Measurements from ENCODE around the gene DISC1. TPM values are rescaled to one million over a fixed set of nuclear protein-coding genes. Genes with fewer than 3 reads are reported as not detected.
A peak's percentile ranks its signal among the peaks of the same experiment; 100 is the strongest.

DISC1 gene
- total RNA-seq, 2 experiments from 2014 or later = 3.5 to 5.0 TPM

DNA sequence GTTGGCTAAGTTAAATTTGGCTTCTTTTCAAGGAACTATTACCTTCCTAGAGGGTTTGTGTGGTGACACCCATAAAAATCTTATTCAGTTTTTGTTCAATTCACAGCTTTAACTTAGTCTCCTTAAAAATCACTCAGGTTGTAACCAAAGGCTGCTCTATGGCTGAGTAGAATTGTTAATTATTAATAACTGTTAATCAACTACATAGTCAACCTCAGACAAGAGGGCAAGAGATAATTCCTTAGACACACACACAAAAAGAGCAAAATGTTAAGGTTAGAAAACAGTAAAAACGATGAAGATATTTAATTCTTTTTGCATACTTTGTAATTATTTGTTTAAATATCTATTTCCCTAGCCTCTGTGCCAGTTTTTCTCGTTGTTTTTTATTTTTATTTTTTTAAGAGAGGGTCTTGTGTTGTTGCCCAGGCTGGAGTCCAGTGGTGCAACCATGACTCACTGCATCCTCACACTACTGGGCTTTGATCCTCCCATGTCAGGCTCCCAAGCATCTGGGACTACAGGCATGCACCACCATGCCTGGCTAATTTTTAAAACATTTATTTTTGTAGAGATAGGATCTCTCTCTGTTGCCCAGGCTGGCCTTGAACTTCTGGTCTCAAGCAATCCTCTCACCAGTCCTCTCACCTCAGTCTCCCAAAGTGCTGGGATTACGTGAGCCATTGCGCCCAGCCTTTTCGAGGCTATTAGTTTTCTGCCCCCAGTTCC is 215.2 kb downstream of the DISC1 start:
- no peaks in the 10 kb centered on the region for H3K27me3 Mint-ChIP-seq
- TF ChIP-seq, protein P1, sequence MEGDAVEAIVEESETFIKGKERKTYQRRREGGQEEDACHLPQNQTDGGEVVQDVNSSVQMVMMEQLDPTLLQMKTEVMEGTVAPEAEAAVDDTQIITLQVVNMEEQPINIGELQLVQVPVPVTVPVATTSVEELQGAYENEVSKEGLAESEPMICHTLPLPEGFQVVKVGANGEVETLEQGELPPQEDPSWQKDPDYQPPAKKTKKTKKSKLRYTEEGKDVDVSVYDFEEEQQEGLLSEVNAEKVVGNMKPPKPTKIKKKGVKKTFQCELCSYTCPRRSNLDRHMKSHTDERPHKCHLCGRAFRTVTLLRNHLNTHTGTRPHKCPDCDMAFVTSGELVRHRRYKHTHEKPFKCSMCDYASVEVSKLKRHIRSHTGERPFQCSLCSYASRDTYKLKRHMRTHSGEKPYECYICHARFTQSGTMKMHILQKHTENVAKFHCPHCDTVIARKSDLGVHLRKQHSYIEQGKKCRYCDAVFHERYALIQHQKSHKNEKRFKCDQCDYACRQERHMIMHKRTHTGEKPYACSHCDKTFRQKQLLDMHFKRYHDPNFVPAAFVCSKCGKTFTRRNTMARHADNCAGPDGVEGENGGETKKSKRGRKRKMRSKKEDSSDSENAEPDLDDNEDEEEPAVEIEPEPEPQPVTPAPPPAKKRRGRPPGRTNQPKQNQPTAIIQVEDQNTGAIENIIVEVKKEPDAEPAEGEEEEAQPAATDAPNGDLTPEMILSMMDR (IDR thresholded peaks at IDR 0.05) = no peak
- CTCF ChIA-PET = no interaction called here

DNA sequence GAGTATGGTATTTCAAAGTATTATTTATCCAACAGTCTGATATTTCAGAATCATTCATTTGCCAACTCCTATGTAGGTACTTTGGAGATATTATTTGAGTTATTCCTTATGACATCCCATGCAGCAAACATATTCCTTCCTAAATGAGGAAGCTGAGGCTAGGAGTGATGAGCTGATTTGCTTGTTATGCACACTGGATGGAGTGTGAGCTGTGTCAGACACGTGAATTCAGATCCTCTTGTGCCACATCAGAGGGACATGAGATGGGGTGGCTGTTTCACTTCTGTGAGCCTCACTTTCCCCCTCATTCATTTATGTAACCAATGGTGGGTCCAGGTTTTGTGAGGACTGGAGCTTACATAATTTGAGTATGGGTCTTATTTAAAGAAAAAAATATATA is 215.9 kb downstream of the DISC1 start:
- H3K9me3 Mint-ChIP-seq = no peaks in the 10 kb centered on the region
- no peak overlapping the region for H3K4me3 Mint-ChIP-seq
- no peaks in the 10 kb centered on the region for H3K27me3 Mint-ChIP-seq
- H3K27ac Mint-ChIP-seq = no peak overlapping the region
- peaks cover 8% of the 10 kb centered on the region for H3K4me1 Mint-ChIP-seq (ENCODE audit: low read depth)
- TF ChIP-seq, protein P1 (IDR thresholded peaks at IDR 0.05) = no peak
- H3K36me3 Mint-ChIP-seq (ENCODE audit: low read depth) = no peaks in the 10 kb centered on the region
- POLR2A ChIA-PET = no interaction called here
- CTCF ChIA-PET = no interaction called here
- DNase-seq (no peak), ATAC-seq (no peak)
- intact Hi-C loops (cut with micrococcal nuclease) = no loop called here

More for the DNA sequence above, 215.2 kb downstream of the DISC1 start:
- intact Hi-C loops (cut with micrococcal nuclease) = no loop called here
- H3K27ac Mint-ChIP-seq = no peak overlapping the region
- H3K4me1 Mint-ChIP-seq (ENCODE audit: low read depth) = peaks cover 8% of the 10 kb centered on the region
- H3K36me3 Mint-ChIP-seq (ENCODE audit: low read depth) = no peaks in the 10 kb centered on the region
- POLR2A ChIA-PET = no interaction called here
- DNase-seq = no peak
- no peaks in the 10 kb centered on the region for H3K9me3 Mint-ChIP-seq
- H3K4me3 Mint-ChIP-seq = no peak overlapping the region
- ATAC-seq = no peak

DNA sequence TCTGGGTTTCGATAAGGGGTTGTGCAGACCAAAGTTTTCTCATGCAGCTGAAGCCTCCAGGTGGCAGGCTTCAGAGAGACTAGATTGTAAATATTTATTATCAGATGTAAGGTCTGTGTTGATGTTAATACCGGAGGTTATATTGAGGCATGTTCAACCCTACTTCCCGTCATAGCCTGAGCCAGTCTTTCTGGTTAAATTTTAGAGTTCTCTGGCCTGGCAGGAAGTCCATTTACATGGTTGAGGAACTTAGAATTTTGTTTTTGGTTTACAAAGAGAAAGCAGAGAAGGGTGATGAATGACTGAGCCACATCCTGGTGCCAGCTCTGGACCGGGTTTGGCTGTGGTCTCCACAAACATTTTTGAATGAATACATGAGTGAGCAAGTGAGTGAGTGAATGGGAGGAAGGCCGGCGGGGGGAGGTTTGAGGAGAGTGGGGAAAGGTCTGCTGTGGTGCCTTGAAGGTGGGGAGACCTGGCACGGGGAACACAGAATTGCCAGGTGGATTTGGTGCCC is 218.5 kb downstream of the DISC1 start:
- Mint-ChIP-seq H3K4me1 (ENCODE audit: low read depth) (peaks cover 8% of the 10 kb centered on the region), H3K9me3 (no peaks in the 10 kb centered on the region), H3K27me3 (no peaks in the 10 kb centered on the region), H3K27ac (no peak overlapping the region), H3K36me3 (ENCODE audit: low read depth) (no peaks in the 10 kb centered on the region), H3K4me3 (no peak overlapping the region)
- peak; percentile 20 for ATAC-seq
- TF ChIP-seq, protein P1 (IDR thresholded peaks at IDR 0.05) = no peak
- peak; percentile 5 for DNase-seq
- intact Hi-C loops (cut with micrococcal nuclease) = no loop called here
- ChIA-PET POLR2A (no interaction called here), CTCF (no interaction called here)

DNA sequence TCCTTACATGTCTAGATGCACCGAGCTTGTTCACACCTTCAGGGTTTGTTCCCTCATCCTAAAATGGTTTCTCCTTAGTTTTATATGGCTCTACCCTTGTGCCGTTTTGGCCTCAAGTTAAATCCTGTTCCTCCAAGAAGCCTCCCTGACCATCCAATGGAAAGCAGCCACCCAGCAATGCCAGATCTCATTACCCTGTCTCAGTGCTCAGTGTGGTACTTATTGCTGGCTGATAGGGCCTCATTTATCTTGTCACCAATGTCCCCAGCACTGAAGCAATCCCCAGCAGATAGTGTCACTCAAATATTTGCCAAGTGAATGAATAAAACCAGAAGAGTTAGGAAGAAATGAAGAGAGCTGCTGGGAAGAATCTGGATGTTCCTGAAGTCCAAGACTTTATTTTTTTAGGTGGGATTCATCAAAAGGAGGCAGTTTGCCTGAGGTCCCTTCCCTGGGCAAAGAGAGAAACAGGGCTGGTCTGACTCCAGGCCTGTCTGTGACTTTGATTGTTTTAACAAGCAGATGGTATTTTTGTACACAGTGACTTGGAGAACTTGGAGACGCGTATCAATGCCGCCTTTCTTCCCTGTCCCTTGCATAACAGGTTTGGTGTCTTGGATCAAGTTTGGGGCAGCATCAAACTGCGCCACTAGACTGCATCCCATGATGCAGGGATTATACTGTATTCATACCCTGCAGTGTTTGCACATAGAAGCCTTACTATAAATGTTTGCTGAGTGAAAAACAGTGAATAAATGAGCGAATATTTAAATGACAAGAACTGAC is 221.2 kb downstream of the DISC1 start:
- DNase-seq = no peak
- H3K27ac Mint-ChIP-seq = no peak overlapping the region
- ChIA-PET POLR2A (interaction anchor here (1.0 kb wide), 1 partner anchor 11 kb away, joined by 3 read pairs; no protein-coding TSS in a partner anchor), CTCF (no interaction called here)
- H3K27me3 Mint-ChIP-seq = no peaks in the 10 kb centered on the region
- TF ChIP-seq, protein P1 (IDR thresholded peaks at IDR 0.05) = no peak
- H3K4me3 Mint-ChIP-seq = no peak overlapping the region
- peaks cover 8% of the 10 kb centered on the region for H3K4me1 Mint-ChIP-seq (ENCODE audit: low read depth)
- H3K9me3 Mint-ChIP-seq = no peaks in the 10 kb centered on the region
- ATAC-seq = no peak
- H3K36me3 Mint-ChIP-seq (ENCODE audit: low read depth) = no peaks in the 10 kb centered on the region
- intact Hi-C loops (cut with micrococcal nuclease) = no loop called here

DNA sequence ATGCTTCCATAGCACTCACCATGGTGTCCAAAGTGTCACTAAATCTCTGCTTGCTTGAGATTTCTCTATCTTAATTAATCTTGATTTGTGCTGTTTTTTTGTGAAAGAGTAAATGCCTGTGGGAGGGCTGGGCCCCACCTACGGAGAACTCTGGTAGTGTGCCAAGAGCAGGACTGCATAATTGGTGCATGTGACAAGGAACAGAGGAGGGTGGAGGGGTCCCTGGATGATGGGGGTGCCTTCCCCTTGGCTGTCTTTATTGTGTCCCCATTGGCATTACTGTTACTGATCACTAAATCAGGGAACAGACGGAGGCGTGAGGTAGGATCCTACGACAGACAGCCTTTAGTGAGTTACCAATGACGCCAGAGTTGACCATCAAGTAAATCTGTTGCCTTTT is 223.4 kb downstream of the DISC1 start:
- no peak for ATAC-seq
- Mint-ChIP-seq H3K9me3 (no peaks in the 10 kb centered on the region), H3K27ac (no peak overlapping the region), H3K36me3 (ENCODE audit: low read depth) (no peaks in the 10 kb centered on the region), H3K27me3 (no peaks in the 10 kb centered on the region), H3K4me1 (ENCODE audit: low read depth) (peaks cover 2% of the 10 kb centered on the region), H3K4me3 (no peak overlapping the region)
- ChIA-PET POLR2A (no interaction called here), CTCF (no interaction called here)
- TF ChIP-seq, protein P1 (IDR thresholded peaks at IDR 0.05) = no peak
- no peak for DNase-seq
- intact Hi-C loops (cut with micrococcal nuclease) = no loop called here

Measured in activated CD8-positive, alpha-beta T cell treated with anti-CD3 and anti-CD28 coated beads for 36 hours (primary cell).